Measurements from ENCODE around the gene SH3PXD2A.

DNA sequence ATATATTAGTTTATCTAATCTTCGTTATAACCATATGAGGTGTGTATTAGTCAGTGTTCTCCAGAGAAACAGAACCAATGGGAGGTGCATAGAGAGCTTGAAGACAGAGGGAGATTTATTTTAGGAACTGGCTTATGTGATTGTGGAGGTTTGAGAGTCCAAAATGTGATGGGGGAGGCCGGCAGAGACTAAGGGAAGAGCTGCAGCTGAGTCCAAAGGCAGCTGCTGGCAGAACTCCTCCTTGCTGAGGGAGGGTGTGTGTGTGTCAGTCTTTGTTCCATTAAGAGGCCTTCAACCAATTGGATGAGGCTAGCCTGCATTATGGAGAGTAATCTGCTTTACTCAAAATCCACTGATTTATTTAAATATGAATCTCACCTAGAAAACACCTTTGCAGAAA, 165.1 kb downstream of the SH3PXD2A start:
- TF ChIP-seq, protein P1, sequence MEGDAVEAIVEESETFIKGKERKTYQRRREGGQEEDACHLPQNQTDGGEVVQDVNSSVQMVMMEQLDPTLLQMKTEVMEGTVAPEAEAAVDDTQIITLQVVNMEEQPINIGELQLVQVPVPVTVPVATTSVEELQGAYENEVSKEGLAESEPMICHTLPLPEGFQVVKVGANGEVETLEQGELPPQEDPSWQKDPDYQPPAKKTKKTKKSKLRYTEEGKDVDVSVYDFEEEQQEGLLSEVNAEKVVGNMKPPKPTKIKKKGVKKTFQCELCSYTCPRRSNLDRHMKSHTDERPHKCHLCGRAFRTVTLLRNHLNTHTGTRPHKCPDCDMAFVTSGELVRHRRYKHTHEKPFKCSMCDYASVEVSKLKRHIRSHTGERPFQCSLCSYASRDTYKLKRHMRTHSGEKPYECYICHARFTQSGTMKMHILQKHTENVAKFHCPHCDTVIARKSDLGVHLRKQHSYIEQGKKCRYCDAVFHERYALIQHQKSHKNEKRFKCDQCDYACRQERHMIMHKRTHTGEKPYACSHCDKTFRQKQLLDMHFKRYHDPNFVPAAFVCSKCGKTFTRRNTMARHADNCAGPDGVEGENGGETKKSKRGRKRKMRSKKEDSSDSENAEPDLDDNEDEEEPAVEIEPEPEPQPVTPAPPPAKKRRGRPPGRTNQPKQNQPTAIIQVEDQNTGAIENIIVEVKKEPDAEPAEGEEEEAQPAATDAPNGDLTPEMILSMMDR (IDR thresholded peaks at IDR 0.05 in 4 of 5, conservative IDR thresholded peaks at IDR 0.05 in 1 of 5): no peak
- TF ChIP-seq POLR2A (IDR thresholded peaks at IDR 0.05): no peak

Measured in gastrocnemius medialis (tissue), 4 donors.